ENCODE data around the gene TSPAN10.

Gene TSPAN10

GRCh38 chr17:81664051-81664470 is 27.1 kb downstream of the TSPAN10 start:
- DNase-seq, result no peak

- DNase-seq, result peak; percentile 17
Measured at GRCh38 chr17:81665205-81666091, 28.5 kb downstream of the TSPAN10 start.

GRCh38 chr17:81666092-81666341 is 29.0 kb downstream of the TSPAN10 start:
- DNase-seq, result no peak

- DNase-seq, result peak; percentile 97
Measured at GRCh38 chr17:81666342-81667191, 29.6 kb downstream of the TSPAN10 start, which contains the start of the genes CCDC137 and OXLD1. Gene CCDC137, plus strand, starts transcription at chr17:81666737. Its CDS starts 30 bp downstream, at chr17:81666767. Gene OXLD1, minus strand, starts transcription at chr17:81666605. Its CDS starts 28 bp downstream, at chr17:81666577.

- no peak for DNase-seq
Measured at GRCh38 chr17:81667754-81668153, 30.8 kb downstream of the TSPAN10 start.

GRCh38 chr17:81672504-81672903 is 35.5 kb downstream of the TSPAN10 start:
- no peak for DNase-seq

GRCh38 chr17:81672954-81673353 is 36.0 kb downstream of the TSPAN10 start:
- DNase-seq, result no peak

- DNase-seq, result no peak
Measured at GRCh38 chr17:81673561-81674258, 36.7 kb downstream of the TSPAN10 start.

GRCh38 chr17:81675515-81676221 is 38.7 kb downstream of the TSPAN10 start:
- DNase-seq, result peak; percentile 22

- DNase-seq, result no peak
Measured at GRCh38 chr17:81676906-81677305, 39.9 kb downstream of the TSPAN10 start.

GRCh38 chr17:81680150-81680549 is 43.2 kb downstream of the TSPAN10 start:
- no peak for DNase-seq

GRCh38 chr17:81681672-81682071 is 44.7 kb downstream of the TSPAN10 start:
- DNase-seq, result no peak

GRCh38 chr17:81682565-81683207 is 45.7 kb downstream of the TSPAN10 start:
- DNase-seq, result peak; percentile 13

- DNase-seq, result no peak
Measured at GRCh38 chr17:81683208-81683583, 46.2 kb downstream of the TSPAN10 start.

- DNase-seq, result peak; percentile 99
Measured at GRCh38 chr17:81683584-81684441, 46.8 kb downstream of the TSPAN10 start, which contains the start of the genes ARL16 and HGS. Gene ARL16, minus strand, starts transcription at chr17:81683797. Its CDS starts 44 bp downstream, at chr17:81683753. Gene HGS, plus strand, starts transcription at chr17:81684011. Its CDS starts 56 bp downstream, at chr17:81684067.

- no peak for DNase-seq
Measured at GRCh38 chr17:81684442-81684911, 47.5 kb downstream of the TSPAN10 start.

- peak; percentile 56 for DNase-seq
Measured at GRCh38 chr17:81685108-81685507, 48.1 kb downstream of the TSPAN10 start.

- no peak for DNase-seq
Measured at GRCh38 chr17:81686614-81687013, 49.6 kb downstream of the TSPAN10 start.

- DNase-seq, result no peak
Measured at GRCh38 chr17:81687770-81688541, 51.0 kb downstream of the TSPAN10 start.
